ENCODE measurements around the gene ZNF563. TPM values are rescaled to one million over a fixed set of nuclear protein-coding genes. Genes with fewer than 3 reads are reported as not detected.

Gene ZNF563
- total RNA-seq, 4 donors from 2014 or later, result 1.2 to 6.5 (median 3.4) TPM

DNA sequence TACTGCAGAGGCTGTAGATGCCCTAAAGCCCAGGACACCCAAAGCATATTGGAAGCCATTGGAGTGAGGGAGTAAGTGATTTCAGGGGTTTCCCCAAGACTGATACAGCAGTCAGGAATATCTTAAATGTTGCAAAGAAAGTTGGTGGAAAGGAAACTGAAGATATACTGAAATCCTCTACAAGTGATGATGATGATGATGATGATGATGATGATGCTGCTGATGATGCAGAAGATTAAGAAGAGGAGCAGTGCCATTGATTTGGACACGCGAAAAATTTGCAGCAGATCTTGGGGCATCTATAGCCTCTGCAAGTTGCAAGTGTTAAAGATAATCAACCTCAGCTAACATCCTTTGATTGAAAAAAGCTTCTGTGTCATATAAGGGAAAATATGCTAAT lies 62.6 kb downstream of the ZNF563 start:
- Histone ChIP-seq H3K4me1 (no peaks in the 10 kb centered on the region), H3K27ac (no peak overlapping the region), H3K36me3 (peaks cover 7 to 59% (median 36%) of the 10 kb centered on the region in 4 donors), H3K9me3 (peaks cover 78 to 80% of the 10 kb centered on the region in 2 donors), H3K27me3 (no peaks in the 10 kb centered on the region), H3K4me3 (no peak overlapping the region)
- in situ Hi-C loops (cut with MboI; ENCODE audit: low pct_ligation_motif_present in 1 of 4, low pct_unique_long_range_greater_than_20kb in 1 of 4, low sequenced_read_pairs in 3 of 4) (no loop called here), intact Hi-C loops (cut with DNase I; ENCODE audit: low total_unique reads) (no loop called here)
- no peak for DNase-seq
- WGBS, 2 donors (ENCODE audit: low coverage in 1 of 2), result 99 to 100% methylated on average over 2 of the region's 2 CpGs
- no peak for TF ChIP-seq EP300 (IDR thresholded peaks at IDR 0.05; ENCODE audit: low read depth)
- no peak for TF ChIP-seq POLR2A (IDR thresholded peaks at IDR 0.05)
- no peak for TF ChIP-seq CTCF (IDR thresholded peaks at IDR 0.05)
- no peak for TF ChIP-seq POLR2AphosphoS5 (IDR thresholded peaks at IDR 0.05)

Small RNAs within 50 kb of the gene (small RNA-seq; reads per million reads assigned to genes)
- 0 reads per million in 4 donors for gene RPS29P23

Other genes starting within 250 kb of the ZNF563 start
- gene ZNF20, start 193.3 kb downstream of the ZNF563 start, total RNA-seq, result 1 to 10 TPM in 3 of 4 donors, under 1 TPM in 1; 0.37 to 4.8 (median 2.9) TPM
- gene ZNF625, start 176.9 kb downstream of the ZNF563 start, total RNA-seq, result 1 to 10 TPM in 2 of 4 donors, under 1 TPM in 1, not detected in 1; 0.60 to 2.3 (median 2.2) TPM
- 10 to 100 TPM in 2 of 4 donors, 1 to 10 TPM in 2; 6.3 to 18.7 (median 9.1) TPM for gene ZNF136, start 170.5 kb downstream of the ZNF563 start, total RNA-seq
- 10 to 100 TPM in 3 of 4 donors, 1 to 10 TPM in 1; 7.5 to 44.4 (median 23.5) TPM for gene ZNF44, start 38.8 kb downstream of the ZNF563 start, total RNA-seq
- 1 to 10 TPM in 1 of 4 donors, under 1 TPM in 1, not detected in 2; 0.96 to 2.2 TPM for gene ZNF442, start 32.0 kb upstream of the ZNF563 start, total RNA-seq
- gene ZNF799, start 67.6 kb upstream of the ZNF563 start, total RNA-seq, result 1 to 10 TPM; 5.4 to 9.4 (median 7.9) TPM
- gene ZNF443, start 107.4 kb upstream of the ZNF563 start, total RNA-seq, result 1 to 10 TPM; 1.8 to 8.1 (median 7.0) TPM
- 1 to 10 TPM; 1.1 to 4.1 (median 2.2) TPM for gene ZNF709, start 151.2 kb upstream of the ZNF563 start, total RNA-seq
- gene ZNF564, start 217.8 kb upstream of the ZNF563 start, total RNA-seq, result 10 to 100 TPM; 16.4 to 25.6 (median 19.6) TPM